Iris pigment epithelial cell (primary cell): ENCODE results near the gene TMEM123.
"Not testable (repeated sequence)": the region's sequence is repeated elsewhere in the genome, so short reads cannot be mapped to it uniquely, and the experiment has no call there.

Experiments
- DNase-seq: peaks from one replicate; pipeline ENCODE4 v3.0.0-alpha.2; 2011; ENCODE audit warnings: low read depth

TMEM123 gene

GRCh38 chr11:102395720-102396393 lies 56.7 kb downstream of the TMEM123 start:
- DNase-seq, result no peak

GRCh38 chr11:102393272-102393730 lies 59.3 kb downstream of the TMEM123 start:
- no peak for DNase-seq

GRCh38 chr11:102391549-102392237 lies 60.9 kb downstream of the TMEM123 start:
- DNase-seq, result no peak

- DNase-seq, result peak; percentile 70
Measured at GRCh38 chr11:102390667-102391465, 61.7 kb downstream of the TMEM123 start.

GRCh38 chr11:102389253-102389652 lies 63.3 kb downstream of the TMEM123 start:
- peak; percentile 17 for DNase-seq

GRCh38 chr11:102387043-102387781 lies 65.4 kb downstream of the TMEM123 start:
- peak; percentile 40 for DNase-seq

GRCh38 chr11:102386136-102386734 lies 66.3 kb downstream of the TMEM123 start:
- peak; percentile 30 for DNase-seq

GRCh38 chr11:102385085-102386007 lies 67.2 kb downstream of the TMEM123 start:
- DNase-seq, result no peak

GRCh38 chr11:102384419-102385079 lies 68.0 kb downstream of the TMEM123 start:
- DNase-seq, result no peak

- no peak for DNase-seq
Measured at GRCh38 chr11:102383839-102384238, 68.7 kb downstream of the TMEM123 start.

- no peak for DNase-seq
Measured at GRCh38 chr11:102382384-102382783, 70.2 kb downstream of the TMEM123 start.

GRCh38 chr11:102378818-102379217 lies 73.7 kb downstream of the TMEM123 start:
- no peak for DNase-seq

GRCh38 chr11:102377891-102378290 lies 74.7 kb downstream of the TMEM123 start:
- no peak for DNase-seq

- DNase-seq, result no peak
Measured at GRCh38 chr11:102375720-102376399, 76.7 kb downstream of the TMEM123 start.

GRCh38 chr11:102374633-102375424 lies 77.7 kb downstream of the TMEM123 start:
- not testable (repeated sequence) for DNase-seq

- DNase-seq, result no peak
Measured at GRCh38 chr11:102368472-102368871, 84.1 kb downstream of the TMEM123 start.

GRCh38 chr11:102367364-102367763 lies 85.2 kb downstream of the TMEM123 start:
- peak; percentile 10 for DNase-seq

GRCh38 chr11:102364991-102365390 lies 87.6 kb downstream of the TMEM123 start:
- DNase-seq, result no peak
